Parietal lobe (tissue), 2 donors: ENCODE results near the gene DTNB. TPM values are rescaled to one million over a fixed set of nuclear protein-coding genes. Genes with fewer than 3 reads are reported as not detected.

Experiments used
- small RNA-seq: library from RNA; depleted of rRNA; stranded (forward); fragments of <200 nt; gene quantifications from one replicate; pipeline ENCODE3, GENCODE V24; 2014; ENCODE audit warnings: low replicate concordance
- total RNA-seq: library from RNA; depleted of rRNA; stranded (reverse); fragments of >200 nt; gene quantifications from one replicate; pipeline ENCODE4 v1.2.3, GENCODE V29; 2014

Gene DTNB
- total RNA-seq, result 47.0 TPM

GRCh38 chr2:25673300-25674076 is at the start of gene DTNB:
TSS of gene DTNB (minus strand) at chr2:25673577. CDS start at chr2:25652660, 20,917 bp downstream.

DNA sequence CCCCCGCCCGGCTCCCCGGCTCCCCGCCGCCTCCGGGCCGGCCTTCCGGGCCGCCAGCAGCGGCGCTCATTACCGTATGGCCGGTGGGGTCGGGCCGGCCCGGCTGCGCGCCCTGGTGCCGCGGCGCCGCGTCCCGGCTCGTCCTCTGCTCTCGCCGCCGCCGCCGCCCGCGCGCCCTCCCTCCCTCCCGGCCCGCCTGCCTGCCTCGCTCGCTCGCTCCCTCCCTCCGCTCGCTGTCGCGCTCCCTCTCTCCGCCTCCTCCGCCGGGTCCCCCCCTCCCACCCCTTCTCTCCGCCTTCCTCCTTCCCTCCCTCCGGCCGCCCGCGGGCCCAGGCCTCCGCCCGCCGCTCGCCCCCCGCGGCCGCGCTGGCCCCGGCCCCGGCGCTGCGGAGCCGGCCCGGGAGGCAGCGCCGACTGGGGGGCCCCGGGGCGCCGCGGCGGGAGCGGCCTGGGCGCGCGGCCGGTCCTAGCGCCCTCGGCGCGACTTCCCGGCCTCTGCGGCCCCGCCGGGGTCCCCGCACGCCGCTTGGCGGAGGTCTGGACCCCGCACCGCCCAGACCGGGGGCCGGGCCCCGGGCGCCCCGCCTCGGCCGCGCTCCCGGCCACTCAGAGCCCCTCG is 331.5 kb downstream of the DTNB start, which contains the start of gene DNMT3A:
Gene DNMT3A (minus strand): TSS at position 173 of the 619 bp plus-strand sequence. CDS start 27,941 bp downstream, outside the sequence.

Small RNA genes within 50 kb of the gene (small RNA-seq; reads per million reads assigned to genes)
- gene MIR1301 (1.7 reads per million, percentile 78 among the genes with 10 or more reads in this experiment), gene RF00019 (not detected)

Other genes with a start within 250 kb of the DTNB start
- 11.0 TPM for gene ASXL2, start 204.9 kb upstream of the DTNB start, total RNA-seq